Right atrium auricular region (tissue), 2 donors: ENCODE data around the gene SCAMP2. TPM values are rescaled to one million over a fixed set of nuclear protein-coding genes. Genes with fewer than 3 reads are reported as not detected.
A peak's percentile ranks its signal among the peaks of the same experiment; 100 is the strongest.

Source experiments
- DNase-seq: peaks from one replicate; pipeline ENCODE4 v3.0.0-alpha.2; 2019; ENCODE audit warnings: low spot score
- H3K27ac ChIP-seq, 2 donors: fragments of 200-600 bp; sonication (generic); 1 replicate in 1 of 2; 2 replicates in 1 of 2; pipeline ENCODE4 v1.5.1; 2016 to 2019
- H3K27me3 ChIP-seq, 2 donors: fragments of 200-600 bp; sonication (generic); one replicate each; pipeline versions ENCODE4 v1.5.1 to v1.6.0; 2017 to 2019
- H3K36me3 ChIP-seq: fragments of 200-600 bp; sonication (generic); one replicate; pipeline ENCODE4 v1.5.1; 2016
- H3K4me1 ChIP-seq, 2 donors: fragments of 200-600 bp; sonication (generic); one replicate each; pipeline versions ENCODE4 v1.5.1 to v1.6.0; 2017 to 2019
- H3K4me3 ChIP-seq, 2 donors: fragments of 200-600 bp; sonication (generic); 1 replicate in 1 of 2; 2 replicates in 1 of 2; pipeline ENCODE4 v1.5.1; 2017 to 2019; ENCODE audit warnings: mild to moderate bottlenecking in 1 of 2, moderate library complexity in 1 of 2
- H3K9me3 ChIP-seq, 2 donors: fragments of 200-600 bp; sonication (generic); one replicate each; pipeline ENCODE4 v1.5.1; 2019
- CTCF ChIP-seq, 2 donors: fragments of 200-600 bp; sonication (generic); IDR thresholded peaks; one replicate each; pipeline ENCODE4 v1.5.1; 2019; ENCODE audit warnings: antibody characterized with exemption in 2 of 2
- total RNA-seq, 2 donors: library from RNA; depleted of rRNA; stranded (reverse); fragments of >200 nt; gene quantifications; one replicate each; pipeline ENCODE4 v1.1.0, GENCODE V29; 2016

Gene SCAMP2
- total RNA-seq, 2 donors from 2014 or later = 72.3 to 80.9 TPM

DNA sequence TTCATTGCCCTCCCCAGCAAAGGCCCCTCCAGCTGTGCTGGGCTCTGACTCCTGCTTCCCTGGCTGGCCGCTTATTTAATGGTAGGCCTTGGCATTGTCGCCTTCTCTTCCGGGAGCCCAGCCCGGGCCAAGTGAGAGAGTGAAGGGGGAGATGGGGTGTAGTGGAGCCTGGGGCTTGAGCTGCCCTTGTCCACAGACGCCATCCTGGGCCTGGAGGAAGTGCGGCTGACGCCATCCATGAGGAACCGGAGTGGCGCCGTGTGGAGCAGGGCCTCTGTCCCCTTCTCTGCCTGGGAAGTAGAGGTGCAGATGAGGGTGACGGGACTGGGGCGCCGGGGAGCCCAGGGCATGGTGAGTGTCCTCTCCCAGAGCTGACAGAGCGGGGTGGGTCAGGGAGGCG, 57.2 kb downstream of the SCAMP2 start:
- Histone ChIP-seq H3K9me3 (no peaks in the 10 kb centered on the region), H3K4me1 (peaks cover 0 to 49% of the 10 kb centered on the region in 2 donors), H3K27ac (peak overlapping the region; percentile 83 to 86), H3K27me3 (no peaks in the 10 kb centered on the region), H3K36me3 (no peaks in the 10 kb centered on the region), H3K4me3 (no peak overlapping the region)
- TF ChIP-seq CTCF (IDR thresholded peaks at IDR 0.05) = no peak
- DNase-seq = no peak

DNA sequence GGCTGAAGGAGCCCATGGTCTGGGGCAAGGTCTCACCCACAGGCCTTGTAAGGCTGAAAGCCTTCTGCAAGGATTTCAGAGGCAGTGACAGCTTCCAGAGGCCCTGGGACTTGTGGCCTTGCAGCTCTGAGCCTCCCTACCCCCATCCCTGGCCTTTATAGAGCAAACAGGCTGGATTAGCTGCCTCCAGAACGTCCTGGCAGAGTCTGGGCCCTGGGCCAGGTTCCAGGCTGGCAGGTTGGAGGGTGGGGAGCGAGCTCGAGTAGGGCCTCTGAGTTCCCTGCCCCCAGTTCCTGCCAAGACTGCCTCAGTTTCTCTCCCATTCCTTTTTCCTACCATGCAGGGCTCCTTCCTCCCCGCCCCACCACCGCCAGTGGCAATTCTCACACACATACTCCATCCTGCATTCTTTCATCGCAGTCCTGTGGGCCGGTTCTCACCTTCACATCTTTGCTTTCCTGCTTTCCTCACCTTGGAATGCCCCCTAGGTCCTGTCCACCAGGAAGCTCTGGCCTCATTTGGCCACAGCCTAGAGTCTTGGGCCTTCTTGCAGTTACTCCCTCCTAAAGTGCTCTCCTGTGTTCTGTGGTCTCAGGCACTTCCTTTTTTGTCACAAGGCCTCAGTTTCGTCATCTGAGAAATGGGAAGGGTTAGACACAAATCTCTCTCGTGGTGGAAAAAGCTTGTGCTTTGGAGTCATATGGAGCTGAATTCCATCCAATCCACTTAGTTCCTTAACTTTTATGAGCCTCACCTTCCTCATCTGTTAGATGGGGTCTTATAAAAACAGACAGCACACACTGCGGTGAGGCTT, 57.8 kb downstream of the SCAMP2 start:
- Histone ChIP-seq H3K27me3 (no peaks in the 10 kb centered on the region), H3K4me1 (peaks cover 0 to 42% of the 10 kb centered on the region in 2 donors), H3K36me3 (no peaks in the 10 kb centered on the region), H3K9me3 (no peaks in the 10 kb centered on the region), H3K27ac (peak overlapping the region; percentile 83 to 86), H3K4me3 (no peak overlapping the region)
- TF ChIP-seq CTCF (IDR thresholded peaks at IDR 0.05) = no peak
- DNase-seq = no peak

DNA sequence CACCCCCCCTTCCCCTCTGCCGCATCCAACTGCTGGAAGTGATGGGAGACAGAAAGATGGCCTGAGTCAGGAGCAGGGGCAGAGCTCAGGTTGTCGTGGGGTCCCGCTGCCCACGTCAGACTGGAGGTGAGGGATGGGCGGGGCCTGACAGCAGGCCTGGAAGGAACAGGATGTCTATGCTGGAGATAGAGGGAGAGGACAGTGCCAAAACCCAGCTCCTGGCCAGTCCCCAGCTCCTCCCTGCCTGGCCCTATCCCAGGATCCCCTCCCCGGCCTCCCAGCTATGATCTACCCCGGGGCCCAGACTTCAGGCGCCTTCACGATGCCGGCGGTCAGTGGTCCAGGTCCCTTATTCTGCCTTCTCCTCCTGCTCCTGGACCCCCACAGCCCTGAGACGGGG, 60.6 kb downstream of the SCAMP2 start, which contains the start of gene LMAN1L:
TSS of gene LMAN1L (plus strand) at position 303 of the 400 bp plus-strand sequence. CDS start at position 323, 20 bp downstream.
- Histone ChIP-seq H3K4me1 (peaks cover 0 to 31% of the 10 kb centered on the region in 2 donors), H3K4me3 (peak within 1 kb of the TSS; percentile 33 to 43), H3K27ac (peak within 1 kb of the TSS; percentile 83 to 86), H3K27me3 (no peaks in the 10 kb centered on the region), H3K36me3 (no peaks in the 10 kb centered on the region), H3K9me3 (no peaks in the 10 kb centered on the region)
- TF ChIP-seq CTCF (IDR thresholded peaks at IDR 0.05) = no peak
- DNase-seq = no peak

DNA sequence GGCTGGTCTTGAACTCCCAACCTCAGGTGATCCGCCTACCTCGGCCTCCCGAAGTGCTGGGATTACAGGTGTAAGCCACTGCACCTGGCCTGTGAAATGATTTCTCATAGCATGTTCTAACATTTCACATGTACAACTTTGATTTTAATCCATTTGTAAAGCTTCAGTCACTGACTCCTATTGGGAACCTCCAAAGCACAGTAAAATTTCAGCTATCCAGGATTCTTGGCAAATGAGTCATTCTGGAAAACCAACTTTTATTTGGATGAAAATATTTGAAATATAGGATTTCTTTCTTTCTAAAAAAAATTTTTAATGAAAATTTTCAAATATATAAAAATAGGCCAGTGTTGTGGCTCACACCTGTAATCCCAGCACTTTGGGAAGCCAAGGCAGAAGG, 63.2 kb downstream of the SCAMP2 start:
- Histone ChIP-seq H3K4me1 (peaks cover 0 to 10% of the 10 kb centered on the region in 2 donors), H3K27ac (no peak overlapping the region), H3K4me3 (no peak overlapping the region), H3K9me3 (no peaks in the 10 kb centered on the region), H3K27me3 (no peaks in the 10 kb centered on the region), H3K36me3 (no peaks in the 10 kb centered on the region)
- no peak for TF ChIP-seq CTCF (IDR thresholded peaks at IDR 0.05)
- DNase-seq = no peak

DNA sequence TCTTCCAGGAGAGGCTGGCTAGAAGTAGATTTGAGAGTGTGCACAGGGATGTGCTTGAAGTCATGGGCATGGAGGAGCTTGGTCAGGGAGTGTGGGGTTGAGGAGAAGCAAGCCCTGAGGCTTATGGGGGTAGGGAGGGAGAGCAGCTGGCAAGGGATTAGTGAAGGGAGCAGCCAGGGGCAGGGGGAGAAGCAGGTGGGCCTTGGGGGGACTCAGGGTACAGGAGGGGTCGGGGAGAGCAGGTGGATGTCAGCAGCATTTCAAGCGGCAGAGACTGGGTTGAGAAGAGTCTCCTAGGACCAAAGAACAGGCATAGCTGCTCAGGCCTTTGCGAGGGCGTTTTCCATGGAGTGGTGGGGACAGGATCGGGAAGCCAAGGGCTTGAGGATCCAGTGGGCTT, 63.9 kb downstream of the SCAMP2 start:
- Histone ChIP-seq H3K4me1 (peaks cover 0 to 10% of the 10 kb centered on the region in 2 donors), H3K27ac (no peak overlapping the region), H3K4me3 (no peak overlapping the region), H3K9me3 (no peaks in the 10 kb centered on the region), H3K27me3 (no peaks in the 10 kb centered on the region), H3K36me3 (no peaks in the 10 kb centered on the region)
- no peak for DNase-seq
- no peak for TF ChIP-seq CTCF (IDR thresholded peaks at IDR 0.05)
